B cell (primary cell): ENCODE data around the gene ZFP92. TPM values are rescaled to one million over a fixed set of nuclear protein-coding genes. Genes with fewer than 3 reads are reported as not detected.

Source experiments
- ATAC-seq: fragments of 200-7000 bp; cut with Tn5 transposase; one replicate; pipeline ENCODE4 v1.10.0; 2021; ENCODE audit warnings: low read depth, mild to moderate bottlenecking, moderate number of reproducible peaks, moderate library complexity
- CTCF ChIA-PET: fragments of 350-600 bp; sonication (Branson Sonifier 250); formaldehyde crosslinking; loops from one replicate; lab custom pipeline; 2021; ENCODE audit warnings: antibody characterized with exemption, inconsistent platforms; lab: Charles Lee
- POLR2A ChIA-PET: fragments of 350-600 bp; sonication (Branson Sonifier 250); formaldehyde crosslinking; loops from one replicate; lab custom pipeline; 2021; ENCODE audit warnings: antibody characterized with exemption; lab: Charles Lee
- DNase-seq: peaks from one replicate; pipeline ENCODE4 v3.0.0; 2013
- H2AFZ ChIP-seq: 2 replicates; pipeline ENCODE4 v1.6.1; 2012; ENCODE audit warnings: mild to moderate bottlenecking, low read depth, low read length; ENCODE audit not compliant: insufficient read depth, poor library complexity, severe bottlenecking
- H3K27ac ChIP-seq, 2 donors: 1 replicate in 1 of 2; 2 replicates in 1 of 2; pipeline ENCODE4 v1.5.1; 2012 to 2013; ENCODE audit warnings: low read length in 2 of 2, mild to moderate bottlenecking in 2 of 2, moderate library complexity in 1 of 2
- H3K27me3 ChIP-seq, 4 experiments: fragments of 200-600 bp in 1 of 4; sonication (generic) in 1 of 4; replicated peaks in 1 of 4; 1 replicate in 2 of 4; 2 replicates in 2 of 4; pipeline versions ENCODE4 v1.6.1 to v1.7.0; 2013 to 2016; ENCODE audit warnings: low read length in 3 of 4, mild to moderate bottlenecking in 2 of 4, mixed read lengths in 1 of 4, moderate library complexity in 1 of 4; ENCODE audit not compliant: insufficient read depth in 4 of 4, control insufficient read depth in 3 of 4; ENCODE audit errors: control extremely low read depth in 1 of 4
- H3K36me3 ChIP-seq, 2 experiments: replicated peaks in 1 of 2; 1 replicate in 1 of 2; 2 replicates in 1 of 2; pipeline versions ENCODE4 v1.6.1 to v1.7.1; 2013; ENCODE audit warnings: low read length in 1 of 2; ENCODE audit not compliant: insufficient read depth in 2 of 2, control insufficient read depth in 1 of 2; ENCODE audit errors: control extremely low read depth in 1 of 2, extremely low read depth in 1 of 2
- H3K4me1 ChIP-seq, 2 donors: fragments of 200-600 bp in 1 of 2; sonication (generic) in 1 of 2; 1 replicate in 1 of 2; 2 replicates in 1 of 2; pipeline versions ENCODE4 v1.5.1 to v1.6.1; 2013 to 2017; ENCODE audit warnings: low read length in 2 of 2; ENCODE audit not compliant: control insufficient read depth in 2 of 2, insufficient read depth in 2 of 2
- H3K4me2 ChIP-seq: replicated peaks from 2 replicates; pipeline ENCODE3; 2012; ENCODE audit warnings: mild to moderate bottlenecking, low read depth, low read length; ENCODE audit not compliant: poor library complexity, severe bottlenecking
- H3K4me3 ChIP-seq, 5 experiments: fragments of 200-600 bp in 1 of 5; sonication (generic) in 1 of 5; 1 replicate in 3 of 5; 2 replicates in 2 of 5; pipeline versions ENCODE4 v1.5.1 to v1.7.0; 2011 to 2016; ENCODE audit warnings: low read length in 4 of 5, mild to moderate bottlenecking in 4 of 5, low read depth in 2 of 5, control low read depth in 1 of 5, moderate library complexity in 1 of 5; ENCODE audit not compliant: insufficient read depth in 1 of 5; ENCODE audit errors: control extremely low read depth in 1 of 5, extremely low read depth in 1 of 5
- H3K79me2 ChIP-seq: fragments of 200-600 bp; sonication (generic); one replicate; pipeline ENCODE4 v1.6.0; 2016; ENCODE audit warnings: low read length; ENCODE audit not compliant: control insufficient read depth, insufficient read depth
- H3K9ac ChIP-seq: fragments of 200-600 bp; sonication (generic); 2 replicates; pipeline ENCODE4 v1.6.1; 2017; ENCODE audit warnings: mild to moderate bottlenecking, low read length, moderate library complexity
- H3K9me3 ChIP-seq, 3 donors: one replicate each; pipeline versions ENCODE4 v1.6.1 to v1.7.1; 2013; ENCODE audit warnings: low read length in 2 of 3; ENCODE audit not compliant: control insufficient read depth in 2 of 3, insufficient read depth in 1 of 3; ENCODE audit errors: control extremely low read depth in 1 of 3
- H4K20me1 ChIP-seq: 2 replicates; pipeline ENCODE4 v1.6.0; 2012; ENCODE audit warnings: mild to moderate bottlenecking, low read length; ENCODE audit not compliant: insufficient read depth, control insufficient read depth, poor library complexity, severe bottlenecking
- H3K27ac Mint-ChIP-seq: one replicate; pipeline ENCODE4 v1.8.0; 2021; ENCODE audit warnings: mixed read lengths
- H3K27me3 Mint-ChIP-seq: one replicate; pipeline ENCODE4 v1.8.0; 2021; ENCODE audit warnings: mixed read lengths
- H3K4me1 Mint-ChIP-seq: one replicate; pipeline ENCODE4 v1.8.0; 2021; ENCODE audit warnings: mixed read lengths
- H3K4me3 Mint-ChIP-seq: one replicate; pipeline ENCODE4 v1.8.0; 2021; ENCODE audit warnings: mixed read lengths
- H3K9me3 Mint-ChIP-seq: one replicate; pipeline ENCODE4 v1.8.0; 2022; ENCODE audit warnings: mixed read lengths; ENCODE audit not compliant: insufficient read depth
- CTCF ChIP-seq: fragments of 200-600 bp; IDR thresholded peaks from one replicate; pipeline ENCODE4 v1.8.0; 2022; ENCODE audit warnings: antibody characterized with exemption, mild to moderate bottlenecking
- EZH2 ChIP-seq: IDR thresholded peaks from 2 replicates; pipeline ENCODE4 v1.6.1; 2012; ENCODE audit warnings: borderline replicate concordance, low read depth, mild to moderate bottlenecking, moderate library complexity, low read length; ENCODE audit not compliant: insufficient read depth, poor library complexity, severe bottlenecking
- WGBS: methylation state at CpG from one replicate; pipeline ENCODE4 v1.1.5; 2013; ENCODE audit warnings: missing lambda C conversion rate; ENCODE audit not compliant: insufficient coverage; 5-methylcytosine and 5-hydroxymethylcytosine counted together
- intact Hi-C: fragments of 100-400 bp; cut with micrococcal nuclease; formaldehyde crosslinking; loops from one replicate; pipeline ENCODE4 v1.10.0; 2022
- polyA plus RNA-seq: library from polyadenylated mRNA; depleted of rRNA; stranded (reverse); fragments of >200 nt; gene quantifications from 2 replicates; pipeline ENCODE4 v1.2.3, GENCODE V29; 2012
- total RNA-seq, 2 donors: library from RNA; stranded (reverse); fragments of 120-200 nt in 1 of 2; gene quantifications; 1 replicate in 1 of 2; 2 replicates in 1 of 2; pipeline versions ENCODE4 v1.2.3 to v1.2.4, GENCODE V29; 2013 to 2022

ZFP92 gene
- total and polyA plus RNA-seq, 2 donors (not counting 1 experiment from before 2014, with no cell fraction given): 0.24 to 1.6 TPM

- Histone ChIP-seq H3K9ac (no peak overlapping the region), H3K27ac (no peak overlapping the region), H4K20me1 (no peaks in the 10 kb centered on the region), H3K79me2 (no peaks in the 10 kb centered on the region), H3K36me3 (peaks cover 0 to 3% of the 10 kb centered on the region in 2 experiments), H3K9me3 (no peaks in the 10 kb centered on the region), H3K4me1 (no peaks in the 10 kb centered on the region), H3K4me2 (no peak overlapping the region), H3K4me3 (no peak overlapping the region), H2AFZ (no peak overlapping the region), H3K27me3 (no peaks in the 10 kb centered on the region)
- Mint-ChIP-seq H3K27me3 (no peaks in the 10 kb centered on the region), H3K4me1 (no peaks in the 10 kb centered on the region), H3K9me3 (no peaks in the 10 kb centered on the region), H3K4me3 (no peak overlapping the region), H3K27ac (no peak overlapping the region)
- 98% methylated on average over 10 of the region's 15 CpGs for WGBS
- DNase-seq (no peak), ATAC-seq (no peak)
- ChIA-PET CTCF (no interaction called here), POLR2A (no interaction called here)
- intact Hi-C loops: no loop called here
- no peak for TF ChIP-seq CTCF
- TF ChIP-seq EZH2: no peak
Measured at GRCh38 chrX:153449368-153450113, 38.3 kb downstream of the ZFP92 start.

- DNase-seq (no peak), ATAC-seq (no peak)
- Histone ChIP-seq H3K27me3 (no peaks in the 10 kb centered on the region), H3K27ac (no peak overlapping the region), H3K4me3 (no peak overlapping the region), H3K4me2 (no peak overlapping the region), H2AFZ (no peak overlapping the region), H4K20me1 (no peaks in the 10 kb centered on the region), H3K9ac (no peak overlapping the region), H3K9me3 (no peaks in the 10 kb centered on the region), H3K36me3 (peaks cover 0 to 5% of the 10 kb centered on the region in 2 experiments), H3K79me2 (no peaks in the 10 kb centered on the region), H3K4me1 (no peaks in the 10 kb centered on the region)
- TF ChIP-seq CTCF (no peak), EZH2 (no peak)
- ChIA-PET CTCF (no interaction called here), POLR2A (no interaction called here)
- whole genome bisulfite sequencing: 100% methylated on average over 12 of the region's 26 CpGs
- intact Hi-C loops: no loop called here
- H3K27me3 Mint-ChIP-seq: no peaks in the 10 kb centered on the region
- H3K4me1 Mint-ChIP-seq: no peaks in the 10 kb centered on the region
- H3K4me3 Mint-ChIP-seq: no peak overlapping the region
- no peaks in the 10 kb centered on the region for H3K9me3 Mint-ChIP-seq
- no peak overlapping the region for H3K27ac Mint-ChIP-seq
Measured at GRCh38 chrX:153450114-153450948, 39.1 kb downstream of the ZFP92 start.
